Measurements from ENCODE around the gene FAM3D.

Gene FAM3D

GRCh38 chr3:58642846-58643245 lies 23.7 kb downstream of the FAM3D start:
- no peak for DNase-seq (ENCODE audit: low read depth)
- no peak overlapping the region for H3K4me3 ChIP-seq (ENCODE audit: low read depth, low read length)
- no peak for TF ChIP-seq CTCF (conservative IDR thresholded peaks at IDR 0.05; ENCODE audit: low read depth, low read length)

GRCh38 chr3:58640700-58641372 lies 25.7 kb downstream of the FAM3D start:
- no peak overlapping the region for H3K4me3 ChIP-seq (ENCODE audit: low read depth, low read length)
- TF ChIP-seq CTCF (conservative IDR thresholded peaks at IDR 0.05; ENCODE audit: low read depth, low read length) = peak; percentile 96
- peak; percentile 82 for DNase-seq (ENCODE audit: low read depth)

GRCh38 chr3:58639842-58640241 lies 26.7 kb downstream of the FAM3D start:
- TF ChIP-seq CTCF (conservative IDR thresholded peaks at IDR 0.05; ENCODE audit: low read depth, low read length) = no peak
- DNase-seq (ENCODE audit: low read depth) = no peak
- H3K4me3 ChIP-seq (ENCODE audit: low read depth, low read length) = no peak overlapping the region

GRCh38 chr3:58639001-58639400 lies 27.6 kb downstream of the FAM3D start:
- TF ChIP-seq CTCF (conservative IDR thresholded peaks at IDR 0.05; ENCODE audit: low read depth, low read length) = no peak
- H3K4me3 ChIP-seq (ENCODE audit: low read depth, low read length) = no peak overlapping the region

GRCh38 chr3:58638591-58638990 lies 28.0 kb downstream of the FAM3D start:
- no peak for TF ChIP-seq CTCF (conservative IDR thresholded peaks at IDR 0.05; ENCODE audit: low read depth, low read length)
- H3K4me3 ChIP-seq (ENCODE audit: low read depth, low read length) = no peak overlapping the region
- DNase-seq (ENCODE audit: low read depth) = no peak

More at GRCh38 chr3:58639001-58639400, 27.6 kb downstream of the FAM3D start:
- DNase-seq (ENCODE audit: low read depth) = no peak

GRCh38 chr3:58637509-58637908 lies 29.1 kb downstream of the FAM3D start:
- no peak for DNase-seq (ENCODE audit: low read depth)
- no peak overlapping the region for H3K4me3 ChIP-seq (ENCODE audit: low read depth, low read length)
- TF ChIP-seq CTCF (conservative IDR thresholded peaks at IDR 0.05; ENCODE audit: low read depth, low read length) = no peak
